Activated T-helper 17 cell treated with anti-CD3 and anti-CD28 coated beads, Interleukin-2, amount 50 U/mL, for 72 hours (primary cell): ENCODE measurements around the gene ESD. TPM values are rescaled to one million over a fixed set of nuclear protein-coding genes. Genes with fewer than 3 reads are reported as not detected.
A peak's percentile ranks its signal among the peaks of the same experiment; 100 is the strongest.
"Not testable (repeated sequence)": the region's sequence is repeated elsewhere in the genome, so short reads cannot be mapped to it uniquely, and the experiment has no call there.

ENCODE experiments used
- ATAC-seq: fragments of 150-1000 bp; cut with Tn5 transposase; replicated peaks from 2 replicates; pipeline ENCODE4 v1.10.0; 2021; ENCODE audit warnings: mild to moderate bottlenecking, moderate library complexity
- H3K27ac Mint-ChIP-seq: one replicate; pipeline ENCODE4 v1.8.0; 2022; ENCODE audit warnings: mixed read lengths
- H3K27me3 Mint-ChIP-seq: one replicate; pipeline ENCODE4 v1.8.0; 2022; ENCODE audit warnings: mixed read lengths
- H3K36me3 Mint-ChIP-seq: one replicate; pipeline ENCODE4 v1.8.0; 2022; ENCODE audit warnings: low read depth, mild to moderate bottlenecking, mixed read lengths
- H3K4me1 Mint-ChIP-seq: one replicate; pipeline ENCODE4 v1.8.0; 2022; ENCODE audit warnings: mixed read lengths
- H3K4me3 Mint-ChIP-seq: one replicate; pipeline ENCODE4 v1.8.0; 2022; ENCODE audit warnings: mild to moderate bottlenecking, mixed read lengths
- H3K9me3 Mint-ChIP-seq: one replicate; pipeline ENCODE4 v1.8.0; 2022; ENCODE audit warnings: mixed read lengths
- total RNA-seq, 2 donors: library from RNA; stranded (reverse); gene quantifications; one replicate each; pipeline ENCODE4 v1.2.3, GENCODE V29; 2022

The ESD gene
- total RNA-seq, 2 donors from 2014 or later: 79.2 to 91.4 TPM

DNA sequence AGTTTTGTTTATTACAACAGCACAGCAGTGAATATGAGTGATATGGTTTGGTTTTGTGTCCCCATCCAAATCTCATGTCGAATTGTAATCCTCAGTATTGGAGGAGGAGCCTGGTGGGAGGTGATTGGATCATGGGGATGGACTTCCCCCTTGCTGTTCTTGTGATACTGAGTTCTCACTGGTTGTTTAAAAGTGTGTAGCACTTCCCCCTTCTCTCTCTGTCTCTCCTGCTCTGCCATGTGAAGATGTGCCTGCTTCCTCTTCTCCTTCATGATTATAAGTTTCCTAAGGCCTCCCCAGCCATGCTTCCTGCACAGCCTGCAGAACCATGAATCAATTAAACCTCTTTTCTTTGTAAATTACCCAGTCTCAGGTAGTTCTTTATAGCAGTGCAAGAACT, 8.0 kb upstream of the ESD start:
- not testable (repeated sequence) for H3K4me1 Mint-ChIP-seq, H3K9me3 Mint-ChIP-seq, ATAC-seq, H3K4me3 Mint-ChIP-seq, H3K27ac Mint-ChIP-seq, H3K36me3 Mint-ChIP-seq, H3K27me3 Mint-ChIP-seq

DNA sequence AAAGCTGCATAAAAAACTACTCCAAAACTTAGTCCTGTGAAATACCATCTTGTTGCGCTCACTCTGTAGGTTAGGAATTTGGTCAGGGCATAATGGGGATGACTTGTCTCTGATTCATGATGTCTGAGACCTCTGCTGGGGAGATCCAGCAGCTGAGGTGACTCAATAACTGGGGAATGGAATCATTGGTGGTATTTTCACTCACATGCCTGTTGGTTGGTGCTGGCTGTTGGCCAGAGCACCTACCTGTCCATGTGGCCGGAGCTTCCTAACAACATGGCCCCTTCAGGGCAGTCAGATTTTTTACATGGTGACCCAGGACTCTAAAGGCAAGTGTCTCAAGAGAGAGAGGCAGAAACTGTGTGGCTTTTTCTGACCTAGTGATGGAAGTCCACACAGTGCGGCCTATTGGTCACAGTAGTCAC, 7.4 kb upstream of the ESD start:
- Mint-ChIP-seq H3K4me1 (no peaks in the 10 kb centered on the region), H3K9me3 (peaks cover 4% of the 10 kb centered on the region), H3K27me3 (peaks cover 6% of the 10 kb centered on the region), H3K27ac (no peak overlapping the region), H3K36me3 (no peaks in the 10 kb centered on the region), H3K4me3 (no peak overlapping the region)
- peak; percentile 74 for ATAC-seq

DNA sequence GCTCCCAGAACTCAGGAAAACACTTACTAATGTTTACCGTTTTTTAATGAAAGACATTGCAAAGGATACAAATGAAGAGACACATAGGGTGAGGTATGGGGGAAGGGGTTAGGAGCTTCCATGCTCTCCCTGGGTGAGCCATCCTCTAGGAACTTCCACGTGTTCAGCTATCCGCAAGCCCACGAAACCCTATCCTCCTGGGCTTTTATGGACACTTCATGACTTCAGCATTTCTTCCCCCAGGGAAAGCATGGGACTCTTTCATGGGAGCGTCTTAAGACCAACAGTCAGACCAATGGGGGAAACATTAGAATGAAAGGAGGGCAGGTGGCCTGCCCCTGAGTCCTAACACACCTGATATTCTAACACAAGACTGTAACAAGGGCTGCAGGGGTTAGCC, 6.6 kb upstream of the ESD start:
- Mint-ChIP-seq H3K4me1 (no peaks in the 10 kb centered on the region), H3K4me3 (no peak overlapping the region), H3K36me3 (no peaks in the 10 kb centered on the region), H3K27ac (no peak overlapping the region), H3K27me3 (peaks cover 4% of the 10 kb centered on the region), H3K9me3 (peaks cover 4% of the 10 kb centered on the region)
- ATAC-seq: no peak

DNA sequence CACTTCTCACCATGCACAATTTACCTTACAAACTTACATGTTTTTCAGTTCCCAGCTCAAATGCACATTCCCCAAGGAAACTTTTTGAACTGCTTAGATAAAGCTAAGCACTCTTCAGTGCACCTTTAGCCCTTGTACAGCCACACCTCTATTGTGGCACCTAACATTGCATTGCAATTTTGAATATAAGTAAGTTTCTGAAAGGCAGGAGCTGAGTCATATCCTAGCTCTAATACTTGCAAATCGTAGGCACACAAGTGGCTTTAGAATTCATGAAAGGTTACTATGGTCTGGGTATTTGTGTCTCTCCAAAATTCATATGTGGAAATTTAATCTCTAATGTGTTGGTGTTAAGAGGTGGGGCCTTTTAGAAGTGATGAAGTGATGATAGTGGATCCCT, 4.9 kb upstream of the ESD start:
- Mint-ChIP-seq H3K36me3 (no peaks in the 10 kb centered on the region), H3K4me1 (peaks cover 6% of the 10 kb centered on the region), H3K9me3 (peaks cover 4% of the 10 kb centered on the region), H3K27ac (no peak overlapping the region), H3K27me3 (no peaks in the 10 kb centered on the region), H3K4me3 (no peak overlapping the region)
- ATAC-seq: no peak

DNA sequence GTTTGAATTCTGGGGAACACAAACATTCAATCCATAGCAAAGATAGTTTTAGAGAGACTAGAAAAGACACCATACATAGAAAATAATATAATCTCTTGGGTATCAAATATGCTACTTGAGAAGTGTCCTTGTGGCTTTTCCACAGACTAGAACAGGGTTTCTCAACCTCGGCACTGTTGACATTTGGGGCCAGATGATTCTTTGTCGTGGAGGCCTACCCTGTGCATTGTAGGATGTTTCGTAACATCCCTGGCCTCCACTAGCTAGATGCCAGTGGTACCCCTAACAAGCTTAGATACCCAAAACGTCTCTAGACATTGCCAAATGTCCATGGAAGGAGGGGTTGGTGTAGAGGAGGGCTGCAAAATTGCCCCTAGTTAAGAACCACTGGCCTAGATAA, 2.2 kb upstream of the ESD start:
- H3K4me3 Mint-ChIP-seq: no peak overlapping the region
- no peaks in the 10 kb centered on the region for H3K27me3 Mint-ChIP-seq
- no peaks in the 10 kb centered on the region for H3K9me3 Mint-ChIP-seq
- no peak for ATAC-seq
- H3K27ac Mint-ChIP-seq: no peak overlapping the region
- H3K36me3 Mint-ChIP-seq: peaks cover 8% of the 10 kb centered on the region
- peaks cover 23% of the 10 kb centered on the region for H3K4me1 Mint-ChIP-seq

DNA sequence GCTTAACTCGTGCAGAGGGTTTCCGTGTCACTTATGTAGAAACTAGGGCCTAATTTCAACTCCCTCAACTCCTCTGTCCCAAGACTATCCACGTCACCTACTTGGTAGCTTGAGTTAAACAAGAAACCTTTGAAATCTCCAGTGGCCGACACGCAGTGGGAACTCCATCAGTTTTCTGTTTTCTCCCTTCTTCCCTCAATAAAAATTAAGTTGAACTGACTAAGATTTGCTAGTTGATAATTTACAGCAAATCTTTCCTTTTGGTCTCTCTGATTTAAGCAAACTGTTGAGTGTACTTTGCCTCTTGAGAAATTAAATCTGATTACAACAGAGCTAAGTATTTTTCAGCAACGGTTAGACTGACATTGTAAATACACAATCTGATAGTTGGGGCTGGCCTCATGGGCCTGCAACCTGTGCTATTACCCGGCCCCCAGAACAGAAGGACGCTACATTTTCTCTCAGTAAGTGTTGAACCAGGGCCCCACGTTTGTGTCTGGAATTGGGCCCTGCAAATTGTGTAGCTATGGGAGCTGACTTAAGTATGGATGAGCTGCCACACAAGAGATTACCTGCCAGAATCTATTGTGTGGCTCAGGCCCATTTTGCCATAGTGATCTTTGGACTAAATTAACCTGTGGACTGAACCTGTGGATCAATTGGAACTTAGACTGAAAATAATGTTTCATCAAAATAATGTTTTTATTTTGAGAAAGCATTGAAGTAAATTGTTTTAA, 708 bp upstream of the ESD start:
- H3K36me3 Mint-ChIP-seq: peaks cover 21% of the 10 kb centered on the region

DNA sequence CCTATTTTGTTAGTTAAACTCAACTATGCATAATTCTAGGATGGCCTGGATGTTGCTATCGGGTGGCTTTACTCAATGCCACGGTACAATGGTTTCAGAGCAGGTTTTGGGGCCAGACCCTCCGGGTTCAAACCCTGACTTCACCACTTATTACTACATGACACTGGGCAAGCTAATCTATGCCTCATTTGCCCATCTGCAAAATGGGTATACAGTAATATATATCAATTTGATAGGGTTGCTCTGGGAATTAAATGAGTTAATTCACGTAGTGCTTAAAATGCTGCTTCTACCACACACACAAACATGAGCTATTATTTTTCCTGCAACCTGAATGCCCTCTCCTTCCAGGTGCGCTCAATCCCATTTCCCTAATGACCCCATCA, 839 bp downstream of the ESD start:
- ATAC-seq: no peak
- peak overlapping the region; percentile 94 for H3K4me3 Mint-ChIP-seq

More for the DNA sequence above, 708 bp upstream of the ESD start:
- Mint-ChIP-seq H3K4me1 (peaks cover 28% of the 10 kb centered on the region), H3K27me3 (no peaks in the 10 kb centered on the region), H3K9me3 (no peaks in the 10 kb centered on the region), H3K27ac (peak overlapping the region; percentile 97), H3K4me3 (peak overlapping the region; percentile 94)
- ATAC-seq: no peak

DNA sequence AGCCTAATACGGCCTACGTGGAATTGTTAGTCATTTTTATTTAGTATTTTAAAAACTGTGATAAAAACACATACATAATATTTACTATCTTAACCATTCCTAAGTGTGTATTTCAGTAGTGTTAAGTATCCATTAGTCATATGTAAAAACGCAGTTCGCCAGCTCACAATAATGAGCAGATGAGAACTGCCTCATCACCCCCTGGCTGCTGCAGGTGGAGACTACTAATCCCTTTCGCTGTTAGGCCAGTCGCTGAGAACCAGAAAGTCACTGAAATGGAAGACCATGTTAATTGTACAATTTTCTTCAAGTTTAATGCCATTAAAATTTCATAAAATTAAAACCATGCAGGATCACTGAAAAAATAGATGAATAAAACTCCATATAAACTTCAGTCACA, 1.6 kb downstream of the ESD start:
- Mint-ChIP-seq H3K27me3 (no peaks in the 10 kb centered on the region), H3K4me3 (peak overlapping the region; percentile 94), H3K36me3 (peaks cover 40% of the 10 kb centered on the region), H3K4me1 (peaks cover 35% of the 10 kb centered on the region), H3K9me3 (no peaks in the 10 kb centered on the region), H3K27ac (no peak overlapping the region)
- ATAC-seq: no peak

More for the DNA sequence above, 839 bp downstream of the ESD start:
- peaks cover 32% of the 10 kb centered on the region for H3K36me3 Mint-ChIP-seq
- no peaks in the 10 kb centered on the region for H3K9me3 Mint-ChIP-seq
- peaks cover 28% of the 10 kb centered on the region for H3K4me1 Mint-ChIP-seq
- peak overlapping the region; percentile 97 for H3K27ac Mint-ChIP-seq
- H3K27me3 Mint-ChIP-seq: no peaks in the 10 kb centered on the region

- H3K4me1 Mint-ChIP-seq: peaks cover 6% of the 10 kb centered on the region
- no peak overlapping the region for H3K4me3 Mint-ChIP-seq
- H3K9me3 Mint-ChIP-seq: no peaks in the 10 kb centered on the region
- H3K36me3 Mint-ChIP-seq: peaks cover 95% of the 10 kb centered on the region
- no peak for ATAC-seq
- no peaks in the 10 kb centered on the region for H3K27me3 Mint-ChIP-seq
- H3K27ac Mint-ChIP-seq: no peak overlapping the region
Measured at GRCh38 chr13:46783504-46783903, 13.5 kb downstream of the ESD start.

DNA sequence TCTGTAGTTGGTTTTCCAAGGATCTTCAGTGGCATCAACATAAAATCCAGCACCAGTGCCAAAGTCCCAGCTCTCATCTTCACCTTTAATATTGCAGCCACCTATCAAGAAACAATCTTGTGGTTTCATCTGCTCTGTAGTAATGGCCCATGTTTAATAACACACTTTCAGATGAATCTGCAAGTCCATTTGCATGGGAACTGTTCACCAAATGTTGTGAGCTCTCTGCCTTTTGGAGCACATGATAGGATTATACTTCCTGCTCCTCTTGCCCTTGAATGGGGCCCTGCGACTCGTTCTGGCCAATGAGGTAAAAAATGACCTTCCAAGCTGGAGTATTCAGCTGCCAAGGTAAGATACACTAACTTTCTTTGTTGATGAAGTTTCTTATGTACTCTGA, 14.3 kb downstream of the ESD start:
- H3K27me3 Mint-ChIP-seq: no peaks in the 10 kb centered on the region
- peaks cover 6% of the 10 kb centered on the region for H3K4me1 Mint-ChIP-seq
- H3K27ac Mint-ChIP-seq: no peak overlapping the region
- H3K36me3 Mint-ChIP-seq: peaks cover 95% of the 10 kb centered on the region
- no peak overlapping the region for H3K4me3 Mint-ChIP-seq
- H3K9me3 Mint-ChIP-seq: no peaks in the 10 kb centered on the region
- ATAC-seq: no peak

DNA sequence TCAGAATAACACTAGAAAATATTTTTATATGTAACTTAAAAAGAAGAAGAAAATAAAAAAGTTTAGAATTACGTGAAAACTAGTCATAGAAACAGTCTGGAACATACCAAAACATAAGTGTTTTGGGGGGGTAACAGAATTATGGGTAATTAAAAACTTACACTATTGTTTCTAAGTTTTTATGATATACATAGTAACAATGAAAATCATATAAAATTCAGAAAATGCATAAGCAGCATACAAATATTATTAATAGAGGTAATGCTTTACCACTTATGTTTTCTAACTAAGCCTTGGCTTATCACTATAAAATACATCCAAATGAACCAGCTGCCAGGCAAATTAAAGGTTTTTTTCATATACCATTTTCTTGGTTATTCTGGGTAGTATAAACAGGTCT, 14.9 kb downstream of the ESD start:
- H3K27ac Mint-ChIP-seq: no peak overlapping the region
- no peaks in the 10 kb centered on the region for H3K27me3 Mint-ChIP-seq
- H3K4me3 Mint-ChIP-seq: no peak overlapping the region
- H3K36me3 Mint-ChIP-seq: peaks cover 95% of the 10 kb centered on the region
- peaks cover 6% of the 10 kb centered on the region for H3K4me1 Mint-ChIP-seq
- no peaks in the 10 kb centered on the region for H3K9me3 Mint-ChIP-seq
- no peak for ATAC-seq

DNA sequence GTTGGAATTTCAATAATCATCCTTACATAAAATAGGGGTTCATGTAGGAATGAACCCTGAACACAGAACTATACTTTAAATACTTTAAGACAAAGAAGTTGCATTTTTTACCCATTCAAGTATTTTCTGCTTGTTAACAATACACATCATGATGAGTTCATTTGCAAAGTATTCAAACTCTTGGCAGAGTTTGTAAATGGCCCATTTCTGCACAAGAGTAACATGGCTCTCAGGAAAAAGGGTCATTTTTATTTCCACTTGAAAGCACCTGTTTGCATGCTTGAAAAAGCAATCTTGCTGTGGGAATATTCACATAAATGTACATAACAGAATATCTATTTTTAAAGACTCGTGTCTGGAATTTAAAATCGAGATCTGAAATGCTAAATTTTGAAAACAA, 18.1 kb downstream of the ESD start:
- peaks cover 95% of the 10 kb centered on the region for H3K36me3 Mint-ChIP-seq
- H3K4me1 Mint-ChIP-seq: peaks cover 6% of the 10 kb centered on the region
- no peak for ATAC-seq
- H3K27ac Mint-ChIP-seq: no peak overlapping the region
- no peaks in the 10 kb centered on the region for H3K27me3 Mint-ChIP-seq
- H3K4me3 Mint-ChIP-seq: no peak overlapping the region
- no peaks in the 10 kb centered on the region for H3K9me3 Mint-ChIP-seq

DNA sequence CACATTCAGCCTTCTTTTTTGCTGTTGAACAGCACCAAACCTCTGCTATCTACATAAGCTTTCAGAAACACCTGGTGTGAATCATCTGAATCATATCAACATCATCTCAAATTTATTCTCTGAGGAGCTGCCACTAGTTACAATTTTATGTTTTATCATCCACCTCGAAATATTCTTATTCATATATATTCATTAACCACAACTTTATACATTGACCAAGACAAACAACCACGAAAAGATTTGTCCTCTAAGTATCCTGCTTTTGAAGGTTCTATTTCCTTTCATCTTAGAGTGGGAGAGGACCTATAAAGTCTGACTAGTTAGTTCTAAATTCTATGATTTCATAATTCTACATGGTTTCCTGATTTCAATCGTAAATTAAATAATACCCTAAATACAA, 18.9 kb downstream of the ESD start:
- no peaks in the 10 kb centered on the region for H3K27me3 Mint-ChIP-seq

DNA sequence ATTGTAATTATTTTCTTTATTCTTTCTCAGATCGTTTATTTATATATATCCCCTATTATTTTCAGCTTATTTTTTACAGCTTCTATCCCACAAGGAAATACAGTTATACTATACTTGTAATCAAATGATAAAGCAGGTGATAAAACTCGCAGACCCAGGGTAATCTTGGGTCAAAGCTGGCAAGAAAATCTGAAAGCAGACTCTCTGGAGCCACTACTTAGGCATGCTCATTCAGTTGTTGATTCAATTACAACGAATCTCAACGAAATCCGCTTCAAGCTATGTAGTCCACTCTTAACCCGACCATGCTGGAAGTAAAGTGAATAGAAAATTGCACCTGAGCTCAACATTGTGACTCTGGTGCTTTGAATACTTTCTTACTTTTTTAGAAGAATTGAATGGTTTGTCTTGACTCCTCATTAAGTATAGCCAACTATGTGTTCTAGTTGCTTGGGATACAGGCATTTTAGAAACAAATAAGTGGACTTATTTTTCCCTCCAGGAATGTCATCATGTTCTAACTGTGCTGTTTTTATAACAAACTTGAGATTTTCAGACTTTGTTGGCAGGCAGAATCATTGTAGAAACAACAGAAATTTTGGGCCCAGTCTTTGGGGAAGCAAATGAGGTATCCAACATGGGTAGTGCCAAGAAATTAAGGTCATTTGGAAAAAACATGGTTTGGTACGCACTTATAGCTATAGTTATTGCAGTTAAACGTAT, 21.4 kb downstream of the ESD start:
- H3K4me3 Mint-ChIP-seq: no peak overlapping the region
- H3K27ac Mint-ChIP-seq: no peak overlapping the region
- no peaks in the 10 kb centered on the region for H3K27me3 Mint-ChIP-seq
- peaks cover 99% of the 10 kb centered on the region for H3K36me3 Mint-ChIP-seq
- no peaks in the 10 kb centered on the region for H3K9me3 Mint-ChIP-seq
- H3K4me1 Mint-ChIP-seq: no peaks in the 10 kb centered on the region
- ATAC-seq: no peak

More for the DNA sequence above, 18.9 kb downstream of the ESD start:
- H3K4me3 Mint-ChIP-seq: no peak overlapping the region
- ATAC-seq: no peak
- no peak overlapping the region for H3K27ac Mint-ChIP-seq
- peaks cover 95% of the 10 kb centered on the region for H3K36me3 Mint-ChIP-seq
- no peaks in the 10 kb centered on the region for H3K9me3 Mint-ChIP-seq
- peaks cover 6% of the 10 kb centered on the region for H3K4me1 Mint-ChIP-seq

- Mint-ChIP-seq H3K9me3 (no peaks in the 10 kb centered on the region), H3K36me3 (peaks cover 87% of the 10 kb centered on the region), H3K4me1 (no peaks in the 10 kb centered on the region), H3K27ac (no peak overlapping the region), H3K27me3 (no peaks in the 10 kb centered on the region), H3K4me3 (no peak overlapping the region)
- ATAC-seq: no peak
Measured at GRCh38 chr13:46773541-46773940, 23.4 kb downstream of the ESD start.
